ENCODE measurements around the gene RAPGEF3. TPM values are rescaled to one million over a fixed set of nuclear protein-coding genes. Genes with fewer than 3 reads are reported as not detected.

Gene RAPGEF3
- total RNA-seq, 1 donor from 2014 or later: 0.58 TPM

DNA sequence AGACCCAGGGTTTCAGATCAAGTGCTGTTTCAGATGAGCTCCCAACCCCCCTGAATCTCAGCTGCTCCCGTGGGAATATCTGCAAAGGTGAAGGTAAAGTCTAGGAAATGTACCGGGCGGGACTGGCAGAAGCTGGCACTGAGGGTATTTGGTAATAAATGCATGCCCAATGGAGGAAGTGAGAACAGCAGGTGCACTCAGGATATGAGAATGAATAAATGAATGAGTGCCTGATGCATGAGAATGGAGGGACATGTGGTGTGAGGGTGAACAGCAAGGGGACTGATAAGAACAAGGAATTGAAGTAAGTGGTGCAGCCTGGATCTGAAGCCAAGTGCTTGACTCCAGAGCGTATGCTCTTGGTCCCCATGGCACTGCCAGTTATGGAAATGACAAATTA, 11.6 kb downstream of the RAPGEF3 start:
- Histone ChIP-seq H3K36me3 (no peaks in the 10 kb centered on the region), H3K4me2 (no peak overlapping the region), H3K4me1 (peaks cover 12% of the 10 kb centered on the region), H3F3A (ENCODE audit: low read depth) (peaks cover 5% of the 10 kb centered on the region), H4K20me1 (ENCODE audit: low read depth) (no peaks in the 10 kb centered on the region), H3K4me3 (no peak overlapping the region), H3K9ac (no peak overlapping the region), H3K79me2 (ENCODE audit: low read depth) (no peaks in the 10 kb centered on the region), H3K27me3 (no peaks in the 10 kb centered on the region), H3K9me3 (ENCODE audit: low read depth) (no peaks in the 10 kb centered on the region), H2AFZ (replicated peaks) (no peak overlapping the region), H3K27ac (no peak overlapping the region)
- peaks cover 9% of the 10 kb centered on the region for H3K27me3 Mint-ChIP-seq (ENCODE audit: insufficient read depth, low read depth)
- H3K36me3 Mint-ChIP-seq: no peaks in the 10 kb centered on the region
- H3K9me3 Mint-ChIP-seq: no peaks in the 10 kb centered on the region
- H3K4me1 Mint-ChIP-seq: peaks cover 21% of the 10 kb centered on the region
- no peak overlapping the region for H3K4me3 Mint-ChIP-seq
- no peak overlapping the region for H3K27ac Mint-ChIP-seq
- DNase-seq (ENCODE audit: low spot score): no peak
- TF ChIP-seq EZH2 (IDR thresholded peaks at IDR 0.05) (no peak), EZH2phosphoT487 (IDR thresholded peaks at IDR 0.05) (no peak), CTCF (IDR thresholded peaks at IDR 0.05) (no peak)

DNA sequence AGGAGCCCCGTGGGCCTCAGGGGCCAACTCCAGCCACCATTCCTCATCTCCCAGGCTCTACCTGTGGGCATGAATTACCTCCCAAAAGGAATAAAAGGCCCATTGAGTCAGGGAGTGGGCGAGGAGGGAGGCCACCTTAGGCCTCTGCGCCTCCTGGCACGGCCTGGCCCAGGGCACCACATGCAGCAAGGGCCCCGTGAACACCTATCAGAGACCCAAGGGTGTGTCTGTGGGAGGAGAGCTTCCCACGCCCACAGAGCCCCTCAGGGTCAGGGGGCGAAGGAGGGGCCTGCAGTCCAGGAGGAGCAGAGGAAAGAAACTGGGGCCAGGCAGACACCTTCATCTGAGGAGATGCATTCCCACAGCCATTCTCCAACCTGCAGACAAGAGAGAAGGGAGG, 12.2 kb downstream of the RAPGEF3 start:
- Histone ChIP-seq H3K27ac (no peak overlapping the region), H3K9me3 (ENCODE audit: low read depth) (no peaks in the 10 kb centered on the region), H3K4me3 (no peak overlapping the region), H3K4me1 (peaks cover 14% of the 10 kb centered on the region), H2AFZ (replicated peaks) (no peak overlapping the region), H4K20me1 (ENCODE audit: low read depth) (no peaks in the 10 kb centered on the region), H3K79me2 (ENCODE audit: low read depth) (no peaks in the 10 kb centered on the region), H3K36me3 (no peaks in the 10 kb centered on the region), H3K9ac (no peak overlapping the region), H3F3A (ENCODE audit: low read depth) (peaks cover 5% of the 10 kb centered on the region), H3K4me2 (no peak overlapping the region), H3K27me3 (no peaks in the 10 kb centered on the region)
- no peak overlapping the region for H3K27ac Mint-ChIP-seq
- TF ChIP-seq CTCF (IDR thresholded peaks at IDR 0.05): no peak
- TF ChIP-seq EZH2phosphoT487 (IDR thresholded peaks at IDR 0.05): no peak
- no peak for TF ChIP-seq EZH2 (IDR thresholded peaks at IDR 0.05)
- DNase-seq (ENCODE audit: low spot score): no peak
- no peak overlapping the region for H3K4me3 Mint-ChIP-seq
- no peaks in the 10 kb centered on the region for H3K36me3 Mint-ChIP-seq
- peaks cover 9% of the 10 kb centered on the region for H3K27me3 Mint-ChIP-seq (ENCODE audit: insufficient read depth, low read depth)
- no peaks in the 10 kb centered on the region for H3K9me3 Mint-ChIP-seq
- peaks cover 22% of the 10 kb centered on the region for H3K4me1 Mint-ChIP-seq

DNA sequence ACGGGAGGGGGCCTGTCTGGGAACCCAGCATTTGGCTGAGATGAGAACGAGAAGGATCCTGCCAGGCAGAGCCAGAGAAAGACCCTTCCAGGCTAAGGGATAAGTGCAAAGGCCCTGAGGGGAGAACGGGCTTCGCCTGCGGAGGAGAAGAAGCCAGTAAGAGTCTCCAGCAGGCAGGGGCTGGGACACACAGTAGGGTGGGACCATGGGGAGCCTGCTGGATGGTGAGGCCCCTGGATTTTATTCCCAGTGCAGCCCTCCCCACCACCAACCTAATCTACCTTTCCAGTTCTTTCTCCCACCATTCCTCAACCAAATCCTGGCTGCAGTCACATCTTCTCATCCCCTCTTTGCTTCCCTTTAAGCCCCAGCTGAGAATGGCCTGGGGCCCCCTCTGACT, 12.6 kb downstream of the RAPGEF3 start:
- TF ChIP-seq EZH2phosphoT487 (IDR thresholded peaks at IDR 0.05): no peak
- no peak for TF ChIP-seq EZH2 (IDR thresholded peaks at IDR 0.05)
- no peak for TF ChIP-seq CTCF (IDR thresholded peaks at IDR 0.05)

More for the DNA sequence above, 12.6 kb downstream of the RAPGEF3 start:
- Histone ChIP-seq H3K79me2 (ENCODE audit: low read depth) (no peaks in the 10 kb centered on the region), H3K36me3 (no peaks in the 10 kb centered on the region), H4K20me1 (ENCODE audit: low read depth) (no peaks in the 10 kb centered on the region), H3K9ac (no peak overlapping the region), H3F3A (ENCODE audit: low read depth) (peaks cover 5% of the 10 kb centered on the region), H3K27ac (no peak overlapping the region), H3K27me3 (no peaks in the 10 kb centered on the region), H3K4me2 (no peak overlapping the region), H3K9me3 (ENCODE audit: low read depth) (no peaks in the 10 kb centered on the region), H3K4me3 (no peak overlapping the region), H2AFZ (replicated peaks) (no peak overlapping the region), H3K4me1 (peaks cover 19% of the 10 kb centered on the region)
- DNase-seq (ENCODE audit: low spot score): no peak
- H3K9me3 Mint-ChIP-seq: no peaks in the 10 kb centered on the region
- peaks cover 9% of the 10 kb centered on the region for H3K27me3 Mint-ChIP-seq (ENCODE audit: insufficient read depth, low read depth)
- peaks cover 26% of the 10 kb centered on the region for H3K4me1 Mint-ChIP-seq
- no peaks in the 10 kb centered on the region for H3K36me3 Mint-ChIP-seq
- H3K27ac Mint-ChIP-seq: no peak overlapping the region
- peak overlapping the region; percentile 51 for H3K4me3 Mint-ChIP-seq
